Measurements from ENCODE around the gene BTAF1. TPM values are rescaled to one million over a fixed set of nuclear protein-coding genes. Genes with fewer than 3 reads are reported as not detected.
"Not testable (repeated sequence)": the region's sequence is repeated elsewhere in the genome, so short reads cannot be mapped to it uniquely, and the experiment has no call there.

Gene BTAF1
- total RNA-seq, 2 experiments from 2014 or later: 50.0 to 52.4 TPM

DNA sequence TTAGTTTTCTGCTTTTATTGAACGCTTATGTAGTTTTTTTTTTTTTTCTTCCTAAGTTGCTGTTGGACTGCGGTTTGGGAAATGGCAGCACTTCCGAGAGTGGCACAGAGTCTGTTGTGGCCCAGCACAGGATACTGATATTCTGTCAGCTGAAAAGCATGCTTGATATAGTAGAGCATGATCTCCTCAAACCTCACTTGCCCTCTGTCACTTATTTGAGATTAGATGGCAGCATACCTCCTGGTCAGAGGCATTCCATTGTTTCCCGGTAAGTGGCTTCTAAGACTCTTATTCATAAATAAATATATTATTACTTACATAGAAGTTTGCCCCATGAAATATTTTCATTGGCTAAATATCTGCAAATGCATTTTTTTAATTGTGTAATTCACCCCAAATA, 101.1 kb downstream of the BTAF1 start:
- POLR2A ChIA-PET: no interaction called here
- CTCF ChIA-PET: no interaction called here

- CTCF ChIA-PET, POLR2A ChIA-PET: not testable (repeated sequence)
These were observed 101.8 kb downstream of the BTAF1 start for GRCh38 chr10:92025340-92025739.

- ChIA-PET POLR2A (no interaction called here), CTCF (no interaction called here)
These were observed 103.6 kb downstream of the BTAF1 start for GRCh38 chr10:92027141-92027540.

GRCh38 chr10:92031580-92031979, 108.0 kb downstream of the BTAF1 start:
- CTCF ChIA-PET: no interaction called here

GRCh38 chr10:92033070-92033469, 109.5 kb downstream of the BTAF1 start:
- CTCF ChIA-PET, POLR2A ChIA-PET: not testable (repeated sequence)

More at GRCh38 chr10:92031580-92031979, 108.0 kb downstream of the BTAF1 start:
- POLR2A ChIA-PET: no interaction called here

DNA sequence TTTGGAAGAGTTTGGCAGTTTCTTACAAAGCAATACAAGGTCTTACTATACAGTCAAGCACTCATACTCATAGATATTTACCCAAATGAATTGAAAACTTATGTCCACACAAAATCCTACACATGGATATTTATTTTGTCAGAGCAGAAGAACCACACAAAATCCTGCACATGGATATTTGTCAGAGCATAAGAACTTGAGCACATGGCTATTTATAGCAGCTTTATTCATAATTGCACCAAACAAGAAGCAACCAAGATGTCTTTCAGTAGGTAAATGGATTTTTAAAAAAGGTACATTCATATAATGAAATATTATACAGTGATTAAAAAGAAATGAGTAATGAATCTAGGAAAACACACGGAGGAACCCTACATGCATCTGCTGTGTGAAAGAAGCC, 115.4 kb downstream of the BTAF1 start:
- POLR2A ChIA-PET: interaction anchor here (0.6 kb wide), 1 partner anchor 78 kb away, joined by 4 read pairs; no protein-coding TSS in a partner anchor
- CTCF ChIA-PET: interaction anchor here (1.2 kb wide), 1 partner anchor 31 kb away, joined by 3 read pairs; no protein-coding TSS in a partner anchor

DNA sequence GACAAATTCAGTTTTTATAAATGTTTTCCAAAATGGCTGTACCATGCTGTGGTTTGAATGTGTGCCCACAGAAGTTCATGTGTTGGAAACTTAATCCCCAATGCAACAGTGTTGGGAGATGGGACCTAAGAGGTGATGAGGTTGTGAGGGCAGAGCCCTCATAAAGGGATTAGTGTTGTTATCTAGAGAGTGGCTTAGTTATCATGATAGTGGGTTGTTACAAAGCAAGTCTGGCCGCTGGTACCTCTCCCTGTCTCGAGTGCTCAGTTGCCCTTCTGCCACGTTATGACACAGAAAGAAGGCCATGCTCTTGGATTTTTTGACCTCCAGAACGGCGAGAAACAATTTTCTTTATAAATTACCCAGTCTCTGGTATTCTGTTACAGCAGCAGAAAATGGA, 119.0 kb downstream of the BTAF1 start:
- POLR2A ChIA-PET: no interaction called here
- CTCF ChIA-PET: no interaction called here

DNA sequence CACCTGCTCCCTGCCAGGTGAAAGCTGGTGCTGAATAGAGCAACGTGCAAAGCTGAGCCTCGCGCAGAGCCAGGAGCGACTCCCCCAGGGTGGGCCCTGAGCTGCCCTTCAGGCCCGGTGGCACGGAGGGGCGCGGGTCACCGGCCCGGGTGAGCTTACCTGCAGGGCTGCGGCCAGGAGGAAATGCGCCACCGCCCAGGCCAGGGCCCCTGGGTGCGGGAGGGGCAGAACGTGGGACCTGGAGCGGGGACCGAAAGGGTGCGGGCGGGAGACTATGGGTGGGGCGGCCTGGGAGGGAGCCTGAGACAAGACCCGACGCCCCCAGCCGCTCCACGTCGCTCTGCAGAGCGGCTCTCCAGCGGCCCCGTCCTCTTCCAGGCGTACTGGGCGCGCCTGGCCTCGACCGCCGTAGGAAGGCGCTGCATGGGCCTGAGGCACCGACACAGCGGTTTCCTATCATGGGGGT, 122.1 kb downstream of the BTAF1 start:
- ChIA-PET POLR2A (no interaction called here), CTCF (no interaction called here)

GRCh38 chr10:92047215-92047614, 123.6 kb downstream of the BTAF1 start:
- CTCF ChIA-PET: no interaction called here
- POLR2A ChIA-PET: no interaction called here

GRCh38 chr10:92052088-92052487, 128.5 kb downstream of the BTAF1 start:
- CTCF ChIA-PET: interaction anchor here (0.6 kb wide), 2 partner anchors 88 to 510 kb away, joined by 3 to 4 read pairs; no protein-coding TSS in a partner anchor
- POLR2A ChIA-PET: interaction anchor here (0.6 kb wide), 1 partner anchor 66 kb away, joined by 4 read pairs; no protein-coding TSS in a partner anchor

DNA sequence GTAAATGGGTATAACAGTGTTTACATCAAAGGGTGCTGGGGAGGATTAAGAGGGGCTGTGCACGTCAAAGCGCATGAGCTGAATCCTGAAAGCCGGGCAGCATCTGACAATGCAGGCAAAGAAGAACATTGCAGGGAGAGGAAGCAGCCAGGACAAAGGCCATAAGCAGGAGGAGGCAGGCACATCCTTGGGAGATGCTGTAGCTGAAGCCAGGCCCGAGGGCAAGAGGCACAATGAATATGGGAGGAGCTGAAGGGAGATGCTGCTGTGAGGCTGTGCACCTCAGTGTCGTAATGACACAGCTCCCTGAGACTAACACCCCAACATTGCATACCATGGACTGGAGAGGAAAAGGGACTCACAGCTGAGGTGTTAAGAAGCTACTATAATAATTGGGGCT, 129.2 kb downstream of the BTAF1 start:
- ChIA-PET CTCF (no interaction called here), POLR2A (interaction anchor here (0.6 kb wide), 1 partner anchor 66 kb away, joined by 4 read pairs; no protein-coding TSS in a partner anchor)

GRCh38 chr10:92054807-92055206, 131.2 kb downstream of the BTAF1 start:
- ChIA-PET POLR2A (no interaction called here), CTCF (no interaction called here)

- POLR2A ChIA-PET: no interaction called here
- CTCF ChIA-PET: no interaction called here
These were observed 138.7 kb downstream of the BTAF1 start for GRCh38 chr10:92062273-92062672.

DNA sequence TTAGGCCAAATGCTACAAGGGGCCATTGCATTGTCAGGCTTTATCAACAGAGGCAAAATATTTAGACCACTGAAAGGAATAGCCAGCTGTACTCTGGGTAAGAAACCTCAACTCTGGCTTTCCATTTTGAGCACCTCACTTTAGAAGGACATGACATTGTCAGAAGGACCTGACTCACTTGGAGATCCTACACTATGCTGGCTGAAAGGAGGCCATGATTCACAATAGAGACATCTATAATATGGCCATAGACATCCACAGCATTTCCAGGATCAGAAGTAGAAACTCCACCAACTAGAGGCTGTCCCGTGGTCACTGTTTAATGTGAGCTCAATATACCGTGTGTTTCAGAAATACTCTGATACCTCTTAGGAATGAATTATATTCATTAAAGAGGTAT, 140.9 kb downstream of the BTAF1 start:
- POLR2A ChIA-PET: no interaction called here
- CTCF ChIA-PET: no interaction called here

DNA sequence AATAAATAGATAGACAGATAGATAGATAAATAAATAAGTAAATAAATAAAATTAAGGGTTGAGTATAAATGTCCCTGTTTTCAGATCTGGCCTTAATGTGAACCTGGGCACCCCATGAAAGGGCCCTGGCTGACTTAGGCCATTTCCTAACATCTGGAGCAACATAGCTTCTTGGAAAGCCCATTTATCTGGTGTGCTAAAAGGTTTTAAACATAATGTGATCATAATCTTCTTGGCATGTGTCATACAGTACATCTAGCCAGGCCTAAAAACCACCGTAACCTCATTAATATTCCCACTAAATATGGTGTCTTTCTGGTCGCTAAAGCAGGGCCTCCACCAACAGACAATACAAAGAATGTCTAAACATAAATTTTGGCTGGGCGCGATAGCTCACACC, 142.8 kb downstream of the BTAF1 start:
- CTCF ChIA-PET: no interaction called here

GRCh38 chr10:92068900-92069299, 145.3 kb downstream of the BTAF1 start:
- CTCF ChIA-PET: interaction anchor here (0.6 kb wide), 1 partner anchor 198 kb away, joined by 3 read pairs; no protein-coding TSS in a partner anchor
- POLR2A ChIA-PET: no interaction called here

More for the DNA sequence above, 142.8 kb downstream of the BTAF1 start:
- POLR2A ChIA-PET: no interaction called here

- CTCF ChIA-PET: no interaction called here
- POLR2A ChIA-PET: no interaction called here
These were observed 150.7 kb downstream of the BTAF1 start for GRCh38 chr10:92074126-92074887.

- ChIA-PET CTCF (no interaction called here), POLR2A (no interaction called here)
These were observed 152.3 kb downstream of the BTAF1 start for GRCh38 chr10:92075829-92076228.

DNA sequence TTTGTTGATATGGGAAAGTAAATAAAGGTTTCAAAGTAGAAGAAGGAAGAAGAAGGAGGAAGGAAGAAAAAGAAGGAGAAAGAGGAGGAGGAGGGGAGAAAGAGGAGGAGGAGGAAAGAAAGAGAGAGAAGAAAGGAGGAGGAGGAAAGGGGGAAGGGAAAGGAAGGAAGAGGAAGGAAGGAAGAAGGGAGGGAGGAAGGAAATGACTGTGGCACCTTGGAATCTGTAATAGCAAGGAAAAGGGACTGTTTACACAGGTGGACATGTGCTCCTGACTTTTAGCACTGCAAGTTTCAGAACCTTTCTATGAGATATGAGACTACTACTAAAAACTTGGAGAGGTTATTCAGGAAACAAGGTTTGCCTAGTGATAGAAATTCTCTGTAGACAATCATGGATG, 153.2 kb downstream of the BTAF1 start:
- CTCF ChIA-PET: interaction anchor here (1.1 kb wide), 1 partner anchor 11 kb away, joined by 6 read pairs; no protein-coding TSS in a partner anchor
- POLR2A ChIA-PET: no interaction called here

DNA sequence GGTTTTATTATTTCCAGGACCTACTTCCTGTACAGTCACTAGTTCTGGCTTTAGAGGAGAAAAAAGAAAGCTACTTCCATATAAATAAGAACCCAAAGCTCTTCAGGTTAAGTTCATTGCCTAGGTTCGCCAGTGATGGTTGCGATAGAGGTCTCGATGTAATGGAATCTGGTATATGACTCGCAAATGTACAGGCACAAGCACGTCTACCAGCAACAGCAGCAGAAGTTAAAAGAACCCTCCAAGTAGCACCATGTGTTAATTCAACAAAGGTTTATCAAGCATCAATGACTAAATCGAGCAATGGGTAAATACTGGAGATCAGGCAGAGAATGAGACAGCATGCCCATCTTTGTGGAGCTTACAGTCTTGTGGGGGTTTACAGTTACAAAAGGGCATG, 155.4 kb downstream of the BTAF1 start:
- ChIA-PET CTCF (no interaction called here), POLR2A (interaction anchor here (0.5 kb wide), 1 partner anchor 127 kb away, joined by 3 read pairs; no protein-coding TSS in a partner anchor)

All from activated CD8-positive, alpha-beta memory T cell treated with anti-CD3 and anti-CD28 coated beads for 36 hours (primary cell).